ENCODE measurements around the gene LNP1.

- TF ChIP-seq CTCF (IDR thresholded peaks at IDR 0.05; ENCODE audit: insufficient read depth, low read depth, low read length) (no peak), EZH2 (IDR thresholded peaks at IDR 0.05; ENCODE audit: insufficient read depth, low read length) (no peak)
Measured at GRCh38 chr3:100454677-100455076, 53.3 kb downstream of the LNP1 start.

All from astrocyte (in vitro differentiated cells and primary cell).